Measurements from ENCODE around the gene CHST11.

Gene CHST11

GRCh38 chr12:104456417-104456949 is at the start of gene CHST11:
Gene CHST11 (plus strand): TSS chr12:104456948.
- peak; percentile 74 for DNase-seq

DNA sequence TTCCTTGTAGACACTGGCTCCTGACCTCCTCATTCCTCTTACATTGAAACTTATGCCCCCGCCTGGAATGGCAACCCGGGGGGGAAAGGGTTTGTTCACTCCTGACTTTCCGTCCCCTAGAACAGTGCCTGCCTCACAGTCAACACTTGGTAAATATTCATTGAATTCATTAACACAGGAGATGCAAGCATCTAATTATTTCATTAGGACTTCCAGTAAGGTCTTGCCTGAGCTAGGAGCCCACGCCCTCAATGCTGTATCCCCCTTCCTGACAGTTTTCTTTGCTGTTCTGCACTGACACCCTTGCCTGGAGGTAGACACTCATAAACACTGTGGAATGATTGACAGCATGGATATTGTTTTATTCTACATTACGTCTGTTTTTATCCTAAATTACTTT is 49.3 kb upstream of the CHST11 start:
- DNase-seq = no peak

GRCh38 chr12:104407922-104408321 is 48.8 kb upstream of the CHST11 start:
- no peak for DNase-seq

DNA sequence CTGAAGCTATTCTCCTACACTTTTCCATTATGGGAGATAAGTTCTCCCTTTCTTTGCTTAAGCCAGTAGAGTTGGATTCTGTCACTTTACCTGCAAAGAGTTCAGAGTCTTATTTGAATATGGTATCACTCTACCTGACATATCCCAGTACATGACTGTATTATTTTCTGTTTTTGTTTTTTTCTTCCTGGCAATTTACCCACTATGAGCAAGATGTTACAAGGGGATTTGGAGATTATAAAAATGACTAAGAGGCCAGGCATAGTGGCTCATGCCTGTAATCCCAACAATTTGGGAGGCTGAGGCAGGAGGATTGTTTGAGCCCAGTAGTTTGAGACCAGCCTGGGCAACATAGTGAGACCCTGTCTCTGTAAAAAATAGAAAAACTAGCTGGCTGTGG is 46.4 kb upstream of the CHST11 start:
- DNase-seq = no peak

- DNase-seq = no peak
Observed at GRCh38 chr12:104410786-104411185, 46.0 kb upstream of the CHST11 start.

DNA sequence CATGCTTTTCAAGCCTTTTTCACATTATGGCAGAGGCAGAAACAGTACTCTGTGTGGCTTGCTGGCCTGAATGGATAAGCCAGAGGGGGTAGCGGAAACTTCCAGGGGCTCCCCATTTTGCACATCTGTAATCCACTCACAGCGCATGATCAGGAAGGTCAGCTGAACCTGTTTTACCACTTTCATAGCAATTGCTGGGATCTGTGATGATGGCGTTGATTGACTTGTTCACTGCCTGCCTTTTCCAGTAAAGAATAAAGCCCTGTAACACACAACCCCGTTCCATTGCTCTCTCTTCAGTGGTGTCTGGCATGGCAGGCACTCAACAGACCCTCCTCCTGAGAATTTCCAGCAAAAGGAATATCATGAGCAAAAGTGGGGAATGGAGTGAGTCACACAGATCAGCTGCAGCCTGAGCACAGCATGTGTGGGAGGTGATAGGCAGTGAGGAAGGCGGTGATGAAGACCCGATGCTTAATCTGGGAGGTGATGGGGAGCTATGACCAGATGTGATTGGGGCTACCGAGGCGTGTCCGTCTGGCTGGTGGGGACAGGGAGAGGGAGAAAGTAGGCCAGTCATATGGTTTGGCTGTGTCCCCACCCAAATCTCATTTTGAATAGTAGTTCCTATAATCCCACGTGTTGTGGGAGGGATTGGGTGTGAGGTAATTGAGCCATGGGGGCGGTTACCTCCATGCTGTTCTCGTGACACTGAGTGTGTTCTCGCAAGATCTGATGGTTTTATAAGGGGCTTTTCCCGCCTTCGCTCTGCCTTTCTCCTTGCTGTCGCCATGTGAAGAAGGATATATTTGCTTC is 44.7 kb upstream of the CHST11 start:
- DNase-seq = no peak

DNA sequence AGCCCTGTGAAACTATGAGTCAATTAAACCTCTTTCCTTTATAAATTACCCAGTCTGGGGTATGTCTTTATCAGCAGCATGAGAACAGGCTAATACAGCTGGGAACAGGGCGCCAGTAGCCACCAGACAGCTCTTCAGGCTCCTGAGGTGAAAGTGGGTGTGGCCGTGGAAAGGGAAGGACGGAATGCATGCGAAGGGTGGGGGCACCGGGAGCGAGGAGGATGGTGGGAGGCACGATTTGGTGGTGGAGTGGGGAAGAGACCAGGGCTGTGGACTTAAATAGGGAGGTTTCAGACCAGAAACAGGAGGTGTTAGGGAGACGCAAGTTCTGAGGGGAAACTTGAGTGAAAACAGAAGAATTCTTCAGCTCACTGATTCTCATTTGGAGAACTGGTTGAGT is 44.1 kb upstream of the CHST11 start:
- no peak for DNase-seq

DNA sequence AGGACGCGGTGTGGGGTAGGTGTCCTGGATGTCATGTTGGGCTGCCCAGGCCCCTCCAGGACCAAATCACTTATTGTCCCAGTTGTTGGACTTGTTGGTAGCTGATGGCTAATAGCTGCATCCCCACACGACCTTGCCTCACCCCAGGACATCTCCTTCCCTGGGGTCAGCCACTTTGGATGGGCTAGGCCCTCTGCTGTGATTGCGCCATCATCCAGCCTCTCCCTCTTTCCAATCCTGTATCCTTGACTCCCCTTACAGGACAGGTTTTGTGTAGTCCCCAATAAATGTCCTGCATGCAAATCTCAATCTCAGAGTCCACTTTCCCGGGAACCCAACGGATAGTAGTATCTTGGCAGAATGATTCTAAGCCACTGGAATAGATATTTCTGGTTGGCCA is 43.4 kb upstream of the CHST11 start:
- no peak for DNase-seq

DNA sequence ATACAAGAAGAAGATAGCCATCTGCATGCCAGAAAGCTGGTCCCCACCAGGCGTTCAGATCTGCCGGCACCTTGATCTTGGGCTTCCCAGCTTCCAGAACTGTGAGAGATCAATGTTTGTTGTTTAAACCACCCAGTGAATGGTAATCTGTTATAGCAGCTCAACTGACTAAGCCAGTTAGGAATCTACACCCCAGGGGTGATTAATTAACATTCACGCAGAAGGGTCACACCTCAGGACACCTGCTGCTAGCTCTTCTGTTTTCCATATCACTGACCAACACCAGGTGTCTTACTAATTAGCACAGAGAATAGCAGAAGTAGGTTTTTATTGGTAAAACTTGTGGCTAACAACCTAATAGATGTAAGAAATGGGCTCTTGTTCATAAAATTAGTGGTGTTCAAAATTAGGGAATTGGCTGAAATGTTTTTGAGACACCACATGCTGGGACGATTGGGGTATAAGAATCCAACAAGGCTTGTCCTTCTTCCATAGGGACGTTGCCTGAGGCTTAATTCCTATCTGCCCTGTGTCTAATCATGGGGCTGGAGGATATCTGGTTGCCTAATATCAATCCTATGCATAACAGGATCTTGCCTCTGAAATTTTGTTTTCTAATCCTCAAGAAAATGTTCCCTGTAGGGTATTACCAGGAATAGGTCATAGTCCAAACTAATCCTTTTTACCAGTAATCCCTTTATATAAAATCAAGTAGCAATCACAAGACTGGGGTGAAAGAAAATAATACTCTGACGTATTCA is 42.0 kb upstream of the CHST11 start:
- no peak for DNase-seq

DNA sequence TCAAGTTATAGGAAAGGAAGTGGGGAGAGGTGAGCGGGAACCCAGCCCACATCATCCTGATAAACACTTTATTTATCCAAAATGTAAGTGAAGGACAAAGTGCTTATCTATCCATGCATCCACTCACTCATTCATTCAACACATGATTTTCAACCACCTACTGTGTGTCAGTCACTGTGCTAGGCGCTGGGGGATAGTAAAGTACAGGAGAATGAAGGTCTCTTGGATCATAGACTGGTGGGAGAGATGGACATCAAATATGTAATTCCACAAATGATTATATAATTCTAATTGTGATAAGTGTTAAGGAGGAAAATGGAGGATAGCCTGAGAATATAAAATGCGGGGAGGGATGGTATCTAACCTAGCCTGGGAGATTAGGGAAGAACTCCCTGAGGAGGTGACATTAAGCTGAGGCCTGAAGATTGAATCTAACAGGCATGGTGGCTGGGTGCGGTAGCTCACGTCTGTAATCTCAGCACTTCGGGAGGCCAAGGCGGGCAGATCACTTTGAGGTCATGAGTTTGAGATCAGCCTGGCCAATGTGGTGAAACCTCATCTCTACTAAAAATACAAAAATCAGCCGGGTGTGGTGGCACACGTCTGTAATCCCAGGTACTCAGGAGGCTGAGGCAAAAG is 41.3 kb upstream of the CHST11 start:
- no peak for DNase-seq

- no peak for DNase-seq
Observed at GRCh38 chr12:104416136-104416535, 40.6 kb upstream of the CHST11 start.

GRCh38 chr12:104416585-104416984 is 40.2 kb upstream of the CHST11 start:
- no peak for DNase-seq

GRCh38 chr12:104419717-104420116 is 37.0 kb upstream of the CHST11 start:
- no peak for DNase-seq

- DNase-seq = no peak
Observed at GRCh38 chr12:104420868-104421267, 35.9 kb upstream of the CHST11 start.

DNA sequence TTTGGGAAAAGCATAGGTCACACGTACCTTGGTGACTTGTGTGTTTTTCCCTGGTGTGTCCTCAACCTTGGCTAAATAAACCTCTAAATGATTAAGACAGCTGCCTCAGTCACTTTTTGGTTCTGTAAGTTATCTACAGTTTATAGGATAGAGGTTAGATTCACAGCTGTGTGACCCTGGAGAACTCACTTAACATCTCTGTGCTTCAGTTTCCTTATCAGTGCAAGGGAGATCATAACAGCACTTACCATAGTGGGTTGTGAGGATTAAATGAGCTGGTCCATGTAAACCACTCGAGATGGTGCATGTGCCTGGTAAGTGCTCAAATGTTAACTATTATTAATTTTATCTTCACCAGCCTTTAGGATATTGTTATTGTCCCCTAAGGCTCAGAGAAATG is 35.4 kb upstream of the CHST11 start:
- no peak for DNase-seq

GRCh38 chr12:104422441-104422840 is 34.3 kb upstream of the CHST11 start:
- DNase-seq = no peak

- no peak for DNase-seq
Observed at GRCh38 chr12:104423273-104423672, 33.5 kb upstream of the CHST11 start.

GRCh38 chr12:104423809-104424208 is 32.9 kb upstream of the CHST11 start:
- no peak for DNase-seq

DNA sequence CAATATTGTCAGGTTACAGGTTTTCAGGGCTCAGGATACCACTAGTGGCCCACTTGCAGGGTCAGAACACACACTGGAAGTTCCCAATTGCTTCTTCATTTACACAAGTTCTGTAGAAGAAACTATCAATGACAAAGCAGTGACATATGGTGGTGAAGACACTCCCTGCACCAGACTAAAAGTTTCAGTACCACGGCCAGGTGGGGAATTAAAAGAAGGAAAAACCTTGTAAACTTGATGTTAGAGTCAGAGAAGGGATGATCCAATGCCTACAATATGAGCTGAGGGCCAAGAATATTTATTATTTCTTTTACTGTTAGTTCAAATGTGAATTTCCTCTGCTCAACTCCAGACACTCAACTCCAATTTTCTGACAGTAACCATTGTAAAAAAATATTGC is 31.8 kb upstream of the CHST11 start:
- no peak for DNase-seq

- no peak for DNase-seq
Observed at GRCh38 chr12:104425614-104426013, 31.1 kb upstream of the CHST11 start.

DNA sequence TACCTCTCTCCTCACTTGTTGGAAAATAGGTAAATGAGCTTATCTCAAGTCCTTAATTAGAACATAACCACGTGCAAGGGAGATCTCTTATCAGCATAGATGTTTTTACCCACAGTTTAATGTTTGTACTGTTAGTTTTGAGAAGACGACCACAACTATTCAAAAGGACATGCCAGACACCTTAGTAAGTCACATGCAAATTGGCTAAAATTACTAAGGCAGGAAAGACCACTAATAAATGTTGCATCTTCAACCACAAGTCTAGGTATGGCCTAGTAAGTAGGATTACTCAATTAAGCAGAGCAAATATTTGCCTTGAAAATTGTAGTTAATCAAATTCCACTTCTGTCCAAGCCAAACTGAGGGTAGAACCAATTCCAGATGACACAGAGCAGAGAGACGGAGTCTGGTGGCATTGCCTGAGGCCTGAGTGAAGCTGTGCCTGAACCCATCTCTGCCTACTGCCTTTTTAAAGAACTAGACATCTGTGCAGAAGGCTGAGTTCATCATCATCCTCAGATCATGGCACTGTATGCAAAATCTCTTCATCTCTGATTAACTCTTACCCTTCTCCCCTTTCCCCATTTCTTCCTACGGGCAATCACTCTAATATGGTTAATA is 29.7 kb upstream of the CHST11 start:
- DNase-seq = no peak

- no peak for DNase-seq
Observed at GRCh38 chr12:104427547-104427938, 29.2 kb upstream of the CHST11 start.

DNA sequence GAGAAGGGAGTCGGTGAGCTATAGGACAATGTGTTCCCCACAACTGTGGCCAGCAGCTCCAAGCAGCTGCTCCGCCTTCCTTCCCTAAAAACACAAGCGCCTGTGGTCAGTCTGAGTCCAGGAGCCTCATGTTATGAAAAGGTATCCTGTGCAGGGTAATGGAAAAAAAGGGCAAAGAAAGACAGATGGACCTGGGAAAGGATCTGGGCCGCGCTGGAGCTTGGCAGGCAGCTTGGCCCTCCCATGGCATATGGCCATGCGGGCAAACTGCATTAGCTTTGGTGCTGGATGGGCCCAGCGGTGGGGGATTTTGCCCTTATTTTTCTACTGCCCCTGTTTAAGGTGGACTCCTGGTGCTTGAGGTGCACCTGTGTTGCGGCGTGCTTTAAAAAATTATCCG is 23.7 kb upstream of the CHST11 start:
- no peak for DNase-seq

Measured in GF-D8 (cell line).